ENCODE measurements around the gene HERC2. TPM values are rescaled to one million over a fixed set of nuclear protein-coding genes. Genes with fewer than 3 reads are reported as not detected.
A peak's percentile ranks its signal among the peaks of the same experiment; 100 is the strongest.

The HERC2 gene
- total and polyA plus RNA-seq, 2 of the 4 experiments (the other 2 are of a cell fraction), result 20.8 to 28.9 TPM

DNA sequence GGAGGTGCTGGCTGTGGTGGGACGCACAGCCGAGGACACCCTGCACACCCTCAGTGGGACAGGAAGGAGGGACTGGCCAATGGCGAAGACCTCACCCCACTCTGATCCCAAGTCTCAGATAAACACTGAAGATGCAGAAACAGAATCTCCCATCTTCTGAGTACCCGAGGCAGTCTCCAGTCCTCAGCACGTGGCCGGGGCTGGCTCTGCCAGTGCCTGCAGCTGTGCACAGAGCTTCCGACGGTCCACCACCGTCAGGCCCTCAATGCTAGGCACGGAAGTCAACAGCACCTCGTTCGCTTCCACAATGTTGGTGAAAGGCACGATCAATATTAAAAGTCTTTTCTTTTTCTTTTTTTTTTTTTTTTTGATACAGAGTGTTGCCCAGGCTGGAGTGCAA, 206.1 kb downstream of the HERC2 start:
- no peak overlapping the region for H4K5ac ChIP-seq (ENCODE audit: low read depth, low read length)
- no peak overlapping the region for H2BK15ac ChIP-seq (ENCODE audit: low read depth, low read length)
- DNase-seq, result no peak
- H2BK20ac ChIP-seq (ENCODE audit: low read depth, low read length), result no peak overlapping the region
- peak overlapping the region; percentile 55 for H2AK9ac ChIP-seq (replicated peaks; ENCODE audit: low read depth, low read length, poor library complexity)
- intact Hi-C loops (cut with micrococcal nuclease) (no loop called here), in situ Hi-C loops (cut with MboI; ENCODE audit: low sequenced_read_pairs) (loop anchor here (25.0 kb wide), 1 partner anchor 1229 kb away; no protein-coding TSS in a partner anchor), dilution Hi-C loops (cut with HindIII; ENCODE audit: low sequenced_read_pairs, unreplicated experiment) (no loop called here)
- no peak overlapping the region for H3K9ac ChIP-seq (ENCODE audit: low read depth, low read length)
- no peak overlapping the region for H3K4ac ChIP-seq (ENCODE audit: low read depth, low read length)
- H3K14ac ChIP-seq (replicated peaks; ENCODE audit: low read depth, low read length), result no peak overlapping the region
- H3K4me3 ChIP-seq (ENCODE audit: insufficient read depth, low read depth, low read length), result no peak overlapping the region
- H2BK5ac ChIP-seq (ENCODE audit: low read depth, low read length, poor library complexity, severe bottlenecking), result no peak overlapping the region
- H3K9me3 ChIP-seq (ENCODE audit: control insufficient read depth, insufficient read depth, low read length), result no peaks in the 10 kb centered on the region
- ChIA-PET CTCF (no interaction called here), POLR2A (ENCODE audit: unreplicated experiment) (no interaction called here)
- no peak overlapping the region for H3K23ac ChIP-seq (ENCODE audit: low read depth, low read length)
- no peak overlapping the region for H2AFZ ChIP-seq (replicated peaks; ENCODE audit: low read length, poor library complexity)
- peaks cover 50% of the 10 kb centered on the region for H3K36me3 ChIP-seq (ENCODE audit: control insufficient read depth, insufficient read depth, low read length)
- no peak overlapping the region for H2BK120ac ChIP-seq (ENCODE audit: low read depth, low read length)
- no peak overlapping the region for H3K4me2 ChIP-seq (ENCODE audit: low read depth, low read length)
- no peak overlapping the region for H4K91ac ChIP-seq (ENCODE audit: insufficient read depth, low read depth, low read length)
- no peak overlapping the region for H2AK5ac ChIP-seq (ENCODE audit: low read depth, low read length)
- no peak overlapping the region for H3K27ac ChIP-seq (ENCODE audit: insufficient read depth, low read length)
- peaks cover 0 to 3% of the 10 kb centered on the region in 2 experiments; a peak in 1 of 4 replicates for H3K79me1 ChIP-seq (ENCODE audit: low read depth in 1 of 2, low read length in 2 of 2)
- no peak overlapping the region for H4K8ac ChIP-seq (ENCODE audit: low read depth in 2 of 2, low read length in 2 of 2)
- no peak overlapping the region for H3K56ac ChIP-seq (ENCODE audit: extremely low read depth, insufficient read depth, low read length)
- 87% methylated on average over 3 of the region's 13 CpGs; no CpG with 5 or more reads in 1 of the 2 experiments for WGBS, 2 experiments (ENCODE audit: extremely low coverage in 2 of 2, insufficient read length in 1 of 2)
- TF ChIP-seq MXI1 (IDR thresholded peaks at IDR 0.05; ENCODE audit: borderline replicate concordance, low read depth, low read length) (no peak), FOS (IDR thresholded peaks at IDR 0.05; ENCODE audit: low read depth, low read length) (no peak), RCOR1 (IDR thresholded peaks at IDR 0.05; ENCODE audit: insufficient replicate concordance, low read length) (no peak), SMC3 (IDR thresholded peaks at IDR 0.05; ENCODE audit: low read depth, low read length) (no peak), RAD21 (IDR thresholded peaks at IDR 0.05; ENCODE audit: low read length) (no peak), RFX5 (IDR thresholded peaks at IDR 0.05; ENCODE audit: low read depth, low read length) (no peak), NFE2L2 (IDR thresholded peaks at IDR 0.05; ENCODE audit: low read depth, low read length) (no peak), POLR2A (IDR thresholded peaks at IDR 0.05; ENCODE audit: low read depth, low read length) (no peak)
- H4K20me1 ChIP-seq (ENCODE audit: insufficient read depth, low read length), result no peaks in the 10 kb centered on the region
- BruUV-seq (replicated peaks), result no TSS peak
- H3K9me1 ChIP-seq (ENCODE audit: insufficient read depth, low read length), result no peaks in the 10 kb centered on the region
- H3K27me3 ChIP-seq (ENCODE audit: control insufficient read depth, insufficient read depth, low read length), result no peaks in the 10 kb centered on the region
- peaks cover 2% of the 10 kb centered on the region; the same call in 1 of the 2 replicates for H3K4me1 ChIP-seq (ENCODE audit: control insufficient read depth, insufficient read depth, low read length)
- no peak for ATAC-seq (ENCODE audit: low read depth)
- H3K18ac ChIP-seq (ENCODE audit: low read depth, low read length), result no peak overlapping the region
